Lower lobe of right lung (tissue), 2 donors: ENCODE results near the gene SOCS3. TPM values are rescaled to one million over a fixed set of nuclear protein-coding genes. Genes with fewer than 3 reads are reported as not detected.

Experiments
- ATAC-seq, 2 donors: fragments of 200-7000 bp; cut with Tn5 transposase; one replicate each; pipeline ENCODE4 v1.9.1; 2020 to 2022; ENCODE audit warnings: mild to moderate bottlenecking in 2 of 2, moderate library complexity in 2 of 2
- DNase-seq: peaks from one replicate; pipeline ENCODE4 v3.0.0-alpha.2; 2020
- H3K27ac ChIP-seq: fragments of 200-600 bp; one replicate; pipeline ENCODE4 v1.8.0; 2022
- H3K27me3 ChIP-seq: fragments of 200-600 bp; one replicate; pipeline ENCODE4 v1.8.0; 2022; ENCODE audit warnings: low read depth
- H3K36me3 ChIP-seq: fragments of 200-600 bp; one replicate; pipeline ENCODE4 v1.8.0; 2022; ENCODE audit warnings: mild to moderate bottlenecking
- H3K4me1 ChIP-seq: fragments of 200-600 bp; one replicate; pipeline ENCODE4 v1.8.0; 2022
- H3K4me3 ChIP-seq: fragments of 200-600 bp; one replicate; pipeline ENCODE4 v1.8.0; 2022; ENCODE audit warnings: mild to moderate bottlenecking
- H3K9me3 ChIP-seq: fragments of 200-600 bp; one replicate; pipeline ENCODE4 v1.8.0; 2022
- CTCF ChIP-seq: fragments of 200-600 bp; IDR thresholded peaks from one replicate; pipeline ENCODE4 v1.8.0; 2022; ENCODE audit warnings: antibody characterized with exemption, mild to moderate bottlenecking
- intact Hi-C: fragments of 100-400 bp; cut with DNase I; formaldehyde crosslinking; loops from one replicate; pipeline ENCODE4 v1.11.0; 2022
- total RNA-seq: library from RNA; stranded (reverse); fragmentation: NEBNext Ultra II Directional; extraction: Animal tissue kit (Norgen Biotek cat#: 25700); gene quantifications from one replicate; pipeline ENCODE4 v1.2.1, GENCODE V29; 2021
- donor health status: DM: no; HTN: yes; CAD: no; lungs with severe emphysema.

The SOCS3 gene
- total RNA-seq, 1 donor from 2014 or later: 69.5 TPM

GRCh38 chr17:78357672-78358537 lies 2.0 kb downstream of the SOCS3 start:
- Histone ChIP-seq H3K4me3 (peak overlapping the region; percentile 94), H3K27me3 (no peaks in the 10 kb centered on the region), H3K4me1 (peaks cover 71% of the 10 kb centered on the region), H3K36me3 (peaks cover 38% of the 10 kb centered on the region), H3K27ac (peak overlapping the region; percentile 96), H3K9me3 (no peaks in the 10 kb centered on the region)
- no peak for TF ChIP-seq CTCF
- intact Hi-C loops: no loop called here
- ATAC-seq: no peak
- DNase-seq: peak; percentile 17

GRCh38 chr17:78357177-78357586 lies 2.7 kb downstream of the SOCS3 start:
- peaks cover 76% of the 10 kb centered on the region for H3K4me1 ChIP-seq
- H3K9me3 ChIP-seq: no peaks in the 10 kb centered on the region
- intact Hi-C loops: no loop called here
- H3K27ac ChIP-seq: peak overlapping the region; percentile 96
- DNase-seq (peak; percentile 66), ATAC-seq (no peak)
- TF ChIP-seq CTCF: no peak
- no peaks in the 10 kb centered on the region for H3K27me3 ChIP-seq
- H3K4me3 ChIP-seq: peak overlapping the region; percentile 94
- peaks cover 38% of the 10 kb centered on the region for H3K36me3 ChIP-seq

GRCh38 chr17:78356101-78356713 lies 3.7 kb downstream of the SOCS3 start:
- Histone ChIP-seq H3K36me3 (peaks cover 38% of the 10 kb centered on the region), H3K4me3 (peak overlapping the region; percentile 94), H3K27me3 (no peaks in the 10 kb centered on the region), H3K4me1 (peaks cover 82% of the 10 kb centered on the region), H3K9me3 (no peaks in the 10 kb centered on the region), H3K27ac (peak overlapping the region; percentile 20)
- DNase-seq (peak; percentile 75), ATAC-seq (no peak)
- TF ChIP-seq CTCF: no peak
- intact Hi-C loops: no loop called here

GRCh38 chr17:78355701-78356100 lies 4.2 kb downstream of the SOCS3 start:
- Histone ChIP-seq H3K4me3 (peak overlapping the region; percentile 94), H3K36me3 (peaks cover 38% of the 10 kb centered on the region), H3K27me3 (no peaks in the 10 kb centered on the region), H3K9me3 (no peaks in the 10 kb centered on the region), H3K27ac (peak overlapping the region; percentile 90), H3K4me1 (peaks cover 82% of the 10 kb centered on the region)
- DNase-seq (no peak), ATAC-seq (no peak)
- no peak for TF ChIP-seq CTCF
- intact Hi-C loops: no loop called here

- H3K36me3 ChIP-seq: peaks cover 38% of the 10 kb centered on the region
- intact Hi-C loops: no loop called here
- H3K4me1 ChIP-seq: peaks cover 84% of the 10 kb centered on the region
- no peak for ATAC-seq
- peak overlapping the region; percentile 90 for H3K27ac ChIP-seq
- no peaks in the 10 kb centered on the region for H3K27me3 ChIP-seq
- H3K4me3 ChIP-seq: peak overlapping the region; percentile 94
- no peak for TF ChIP-seq CTCF
- no peaks in the 10 kb centered on the region for H3K9me3 ChIP-seq
- no peak for DNase-seq
These were observed 4.7 kb downstream of the SOCS3 start for GRCh38 chr17:78355045-78355641.
